Measurements from ENCODE around the gene TSC2. TPM values are rescaled to one million over a fixed set of nuclear protein-coding genes. Genes with fewer than 3 reads are reported as not detected.
A peak's percentile ranks its signal among the peaks of the same experiment; 100 is the strongest.

TSC2 gene
- polyA plus RNA-seq, 1 donor (not counting 4 experiments of a cell fraction or from before 2014, with no cell fraction given) = 22.6 TPM

DNA sequence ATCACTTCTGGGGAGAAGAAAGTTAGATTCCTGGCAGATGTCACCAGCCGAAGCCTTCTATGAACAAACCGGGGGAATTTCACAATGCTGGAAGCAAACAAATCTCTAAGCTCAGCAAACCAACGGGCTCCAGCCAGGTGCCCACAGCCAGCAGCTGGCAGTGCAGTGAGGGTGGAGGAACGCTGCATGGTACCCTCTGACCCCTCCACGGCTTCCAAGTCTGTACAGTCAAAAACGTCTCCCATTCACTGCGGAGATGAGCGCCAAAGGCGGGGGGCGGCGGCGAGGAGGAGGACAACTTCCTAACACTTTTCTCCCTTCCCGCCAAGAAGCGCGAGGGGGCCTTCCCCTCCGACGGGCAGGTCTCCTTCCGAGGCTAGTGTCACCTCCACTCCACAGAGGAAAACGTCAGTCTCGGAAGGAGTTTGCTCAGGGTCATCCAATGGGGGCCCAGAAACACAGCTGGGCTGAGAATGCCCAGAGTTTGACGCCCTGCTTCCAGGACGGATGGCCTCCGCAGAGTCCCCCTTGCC lies 39.1 kb upstream of the TSC2 start:
- Histone ChIP-seq H2AFZ (ENCODE audit: control insufficient read depth, low read length) (no peak overlapping the region), H3K4me1 (ENCODE audit: control insufficient read depth, extremely low read depth, insufficient read depth, low read length) (peaks cover 36% of the 10 kb centered on the region)

DNA sequence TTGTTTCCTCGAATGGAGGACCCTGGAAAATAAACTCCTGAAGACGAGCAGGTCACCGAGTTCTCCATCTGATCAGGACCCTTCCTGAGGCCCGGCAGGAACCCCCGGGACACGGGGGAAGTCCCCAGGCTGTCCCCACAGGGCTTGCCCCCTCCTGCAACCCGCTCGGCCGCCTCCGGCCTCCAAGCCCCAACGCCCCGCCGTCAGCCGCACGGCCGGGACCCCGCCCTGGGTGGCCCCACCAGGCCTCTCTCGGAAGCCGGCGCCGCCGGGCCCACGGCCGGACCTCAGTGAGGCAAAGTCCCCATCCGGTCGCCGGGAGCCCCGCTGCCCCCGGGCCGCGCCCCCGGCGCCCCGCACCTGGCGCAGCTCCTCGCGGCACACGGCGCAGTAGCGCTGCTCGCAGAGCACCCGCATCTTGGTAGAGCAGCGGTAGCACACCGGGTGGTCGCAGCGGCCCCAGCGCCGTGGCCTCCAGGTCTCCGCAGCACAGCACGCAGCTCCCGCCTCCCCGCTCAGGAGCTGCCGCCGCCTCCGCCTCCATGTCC lies 38.5 kb upstream of the TSC2 start:
- H3K9me1 ChIP-seq (ENCODE audit: control insufficient read depth, extremely low read depth, insufficient read depth, low read length) = peaks cover 2% of the 10 kb centered on the region
- H4K20me1 ChIP-seq (ENCODE audit: control insufficient read depth, extremely low read depth, insufficient read depth, low read length) = peaks cover 35% of the 10 kb centered on the region
- peak overlapping the region; percentile 85 for H3K9ac ChIP-seq (ENCODE audit: control insufficient read depth, extremely low read depth, insufficient read depth, low read length)
- H3K9me3 ChIP-seq (ENCODE audit: control insufficient read depth, low read depth, low read length) = no peaks in the 10 kb centered on the region
- DNase-seq (ENCODE audit: low read depth, low spot score) = no peak
- peak overlapping the region; percentile 81 for H3K27ac ChIP-seq (ENCODE audit: control insufficient read depth, insufficient read depth, low read length)
- TF ChIP-seq EZH2 (IDR thresholded peaks at IDR 0.05; ENCODE audit: low read length) = no peak
- peaks cover 59% of the 10 kb centered on the region for H3K79me2 ChIP-seq (ENCODE audit: control insufficient read depth, insufficient read depth, low read length)
- peaks cover 6 to 34% of the 10 kb centered on the region in 2 experiments for H3K36me3 ChIP-seq (ENCODE audit: control insufficient read depth in 2 of 2, extremely low read depth in 1 of 2, insufficient read depth in 2 of 2, low read length in 2 of 2)
- no peak overlapping the region for H2AFZ ChIP-seq (ENCODE audit: control insufficient read depth, low read length)
- H3K4me2 ChIP-seq (ENCODE audit: control insufficient read depth, extremely low read depth, insufficient read depth, low read depth, low read length) = peak overlapping the region; percentile 89
- no peaks in the 10 kb centered on the region for H3K27me3 ChIP-seq (ENCODE audit: control insufficient read depth, extremely low read depth, insufficient read depth, low read length)
- peaks cover 34% of the 10 kb centered on the region for H3K4me1 ChIP-seq (ENCODE audit: control insufficient read depth, extremely low read depth, insufficient read depth, low read length)
- H3K4me3 ChIP-seq (ENCODE audit: control insufficient read depth in 2 of 3, extremely low read depth in 1 of 3, insufficient read depth in 2 of 3, low read depth in 1 of 3, low read length in 3 of 3) = peak overlapping the region; percentile 71 to 98 (median 92)
- FAIRE-seq = no peak
- dilution Hi-C loops (cut with MboI; ENCODE audit: extremely low pct_ligation_motif_present, low sequenced_read_pairs) = no loop called here

More for the DNA sequence above, 39.1 kb upstream of the TSC2 start:
- FAIRE-seq = no peak
- DNase-seq (ENCODE audit: low read depth, low spot score) = no peak
- Histone ChIP-seq H3K27ac (ENCODE audit: control insufficient read depth, insufficient read depth, low read length) (peak overlapping the region; percentile 81), H3K36me3 (ENCODE audit: control insufficient read depth in 2 of 2, extremely low read depth in 1 of 2, insufficient read depth in 2 of 2, low read length in 2 of 2) (peaks cover 6 to 38% of the 10 kb centered on the region in 2 experiments), H3K9ac (ENCODE audit: control insufficient read depth, extremely low read depth, insufficient read depth, low read length) (peak overlapping the region; percentile 85), H3K27me3 (ENCODE audit: control insufficient read depth, extremely low read depth, insufficient read depth, low read length) (no peaks in the 10 kb centered on the region), H3K9me1 (ENCODE audit: control insufficient read depth, extremely low read depth, insufficient read depth, low read length) (peaks cover 2% of the 10 kb centered on the region), H3K79me2 (ENCODE audit: control insufficient read depth, insufficient read depth, low read length) (peaks cover 65% of the 10 kb centered on the region), H4K20me1 (ENCODE audit: control insufficient read depth, extremely low read depth, insufficient read depth, low read length) (peaks cover 41% of the 10 kb centered on the region), H3K4me2 (ENCODE audit: control insufficient read depth, extremely low read depth, insufficient read depth, low read depth, low read length) (peak overlapping the region; percentile 89), H3K9me3 (ENCODE audit: control insufficient read depth, low read depth, low read length) (no peaks in the 10 kb centered on the region), H3K4me3 (ENCODE audit: control insufficient read depth in 2 of 3, extremely low read depth in 1 of 3, insufficient read depth in 2 of 3, low read depth in 1 of 3, low read length in 3 of 3) (peak overlapping the region; percentile 71 to 98 (median 92))
- dilution Hi-C loops (cut with MboI; ENCODE audit: extremely low pct_ligation_motif_present, low sequenced_read_pairs) = no loop called here
- TF ChIP-seq EZH2 (IDR thresholded peaks at IDR 0.05; ENCODE audit: low read length) = no peak
- TF ChIP-seq, protein P1, sequence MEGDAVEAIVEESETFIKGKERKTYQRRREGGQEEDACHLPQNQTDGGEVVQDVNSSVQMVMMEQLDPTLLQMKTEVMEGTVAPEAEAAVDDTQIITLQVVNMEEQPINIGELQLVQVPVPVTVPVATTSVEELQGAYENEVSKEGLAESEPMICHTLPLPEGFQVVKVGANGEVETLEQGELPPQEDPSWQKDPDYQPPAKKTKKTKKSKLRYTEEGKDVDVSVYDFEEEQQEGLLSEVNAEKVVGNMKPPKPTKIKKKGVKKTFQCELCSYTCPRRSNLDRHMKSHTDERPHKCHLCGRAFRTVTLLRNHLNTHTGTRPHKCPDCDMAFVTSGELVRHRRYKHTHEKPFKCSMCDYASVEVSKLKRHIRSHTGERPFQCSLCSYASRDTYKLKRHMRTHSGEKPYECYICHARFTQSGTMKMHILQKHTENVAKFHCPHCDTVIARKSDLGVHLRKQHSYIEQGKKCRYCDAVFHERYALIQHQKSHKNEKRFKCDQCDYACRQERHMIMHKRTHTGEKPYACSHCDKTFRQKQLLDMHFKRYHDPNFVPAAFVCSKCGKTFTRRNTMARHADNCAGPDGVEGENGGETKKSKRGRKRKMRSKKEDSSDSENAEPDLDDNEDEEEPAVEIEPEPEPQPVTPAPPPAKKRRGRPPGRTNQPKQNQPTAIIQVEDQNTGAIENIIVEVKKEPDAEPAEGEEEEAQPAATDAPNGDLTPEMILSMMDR (optimal IDR thresholded peaks at IDR 0.05 in 1 of 3, IDR thresholded peaks at IDR 0.05 in 1 of 3, conservative IDR thresholded peaks at IDR 0.05 in 1 of 3; ENCODE audit: extremely low read depth in 1 of 3, insufficient read depth in 2 of 3, low read length in 3 of 3) = no peak

Measured in keratinocyte (primary cell).